Coronary artery (tissue), 2 donors: Measurements from ENCODE around the gene TRIM33.
A peak's percentile ranks its signal among the peaks of the same experiment; 100 is the strongest.

ENCODE experiments used
- DNase-seq: peaks from one replicate; pipeline ENCODE4 v3.0.0-alpha.2; 2017; ENCODE audit warnings: low spot score
- H3K27ac ChIP-seq, 2 donors: fragments of 200-600 bp; sonication (generic); one replicate each; pipeline ENCODE4 v1.5.1; 2016 to 2019
- H3K4me3 ChIP-seq: fragments of 200-600 bp; sonication (generic); 2 replicates; pipeline ENCODE4 v1.5.1; 2016; ENCODE audit warnings: mild to moderate bottlenecking, moderate library complexity
- CTCF ChIP-seq: fragments of 200-600 bp; sonication (generic); IDR thresholded peaks from one replicate; pipeline ENCODE4 v1.5.1; 2019; ENCODE audit warnings: antibody characterized with exemption

The TRIM33 gene

DNA sequence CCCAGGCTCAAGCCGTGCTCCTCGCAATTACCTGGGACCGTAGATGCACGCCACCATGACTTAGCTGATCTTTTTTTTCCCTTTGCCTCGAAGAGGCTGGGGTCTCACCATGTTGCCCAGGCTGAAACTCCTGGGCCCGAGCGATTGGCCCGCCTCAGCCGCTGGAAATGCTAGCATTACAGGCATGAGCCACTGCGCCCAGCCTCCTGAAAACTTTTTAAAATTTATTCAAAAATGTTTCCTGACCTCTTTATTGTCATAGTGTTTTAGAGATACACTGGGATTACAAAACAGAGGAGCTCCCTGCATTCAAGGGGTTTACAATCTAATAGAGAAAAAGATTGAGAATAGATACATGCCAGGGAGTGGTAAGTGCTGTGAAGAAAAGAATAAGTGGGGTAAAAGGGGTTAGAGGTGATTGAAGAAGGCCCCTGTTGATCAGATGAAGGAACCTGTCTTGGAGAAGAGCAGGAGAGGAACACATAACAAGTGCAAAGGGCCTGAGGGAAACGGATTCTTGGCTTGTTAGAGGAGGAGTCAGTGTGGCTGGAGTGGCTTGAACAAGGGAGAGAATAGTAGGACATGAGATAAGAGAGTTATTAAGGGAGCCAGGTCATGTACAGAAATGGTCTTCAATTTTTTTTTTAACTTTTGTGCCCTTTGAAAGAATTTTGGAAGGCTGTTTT is 1.7 kb upstream of the TRIM33 start:
- Histone ChIP-seq H3K4me3 (no peak overlapping the region), H3K27ac (no peak overlapping the region)
- no peak for DNase-seq
- no peak for TF ChIP-seq CTCF

DNA sequence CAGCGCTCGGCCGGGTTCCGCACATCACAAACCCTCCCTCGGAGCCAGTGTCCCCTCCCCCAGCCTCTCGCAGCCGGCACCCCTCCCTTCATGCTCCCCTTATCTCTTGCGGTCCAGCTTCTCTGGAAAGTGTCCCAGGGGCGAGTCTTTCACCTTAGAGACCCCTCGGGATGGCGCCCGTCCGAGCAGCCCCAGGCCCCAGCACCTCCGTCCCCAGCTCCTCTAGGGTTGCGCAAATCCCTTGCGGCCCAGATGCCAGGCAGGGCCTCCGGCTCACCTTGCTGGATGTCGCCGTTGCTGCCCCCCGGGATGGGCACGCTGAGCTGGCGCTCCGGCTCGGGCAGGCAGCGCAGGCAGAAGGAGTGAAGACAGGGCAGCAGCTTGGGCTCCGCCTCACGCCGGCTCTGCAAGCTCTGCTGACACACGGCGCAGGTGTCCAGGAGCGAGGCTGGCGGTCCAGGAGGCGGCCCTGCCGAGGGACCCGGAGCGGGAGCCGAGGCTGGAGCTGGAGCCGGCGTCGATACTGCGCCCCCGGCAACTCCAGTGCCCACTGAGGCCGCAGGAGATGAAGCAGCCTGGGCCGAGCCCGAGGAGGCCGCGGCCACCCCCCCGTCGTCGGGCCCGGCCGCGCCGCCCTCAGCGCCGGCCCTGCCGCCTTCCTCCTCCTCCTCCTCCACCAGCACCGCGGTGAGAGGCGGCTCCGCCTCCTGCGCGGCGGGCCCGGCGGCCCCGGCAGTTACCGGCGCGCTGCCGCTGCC is 550 bp downstream of the TRIM33 start:
- H3K4me3 ChIP-seq: peak overlapping the region; percentile 83
- no peak for TF ChIP-seq CTCF
- peak; percentile 76 for DNase-seq
- H3K27ac ChIP-seq: peak overlapping the region; percentile 92 to 95

DNA sequence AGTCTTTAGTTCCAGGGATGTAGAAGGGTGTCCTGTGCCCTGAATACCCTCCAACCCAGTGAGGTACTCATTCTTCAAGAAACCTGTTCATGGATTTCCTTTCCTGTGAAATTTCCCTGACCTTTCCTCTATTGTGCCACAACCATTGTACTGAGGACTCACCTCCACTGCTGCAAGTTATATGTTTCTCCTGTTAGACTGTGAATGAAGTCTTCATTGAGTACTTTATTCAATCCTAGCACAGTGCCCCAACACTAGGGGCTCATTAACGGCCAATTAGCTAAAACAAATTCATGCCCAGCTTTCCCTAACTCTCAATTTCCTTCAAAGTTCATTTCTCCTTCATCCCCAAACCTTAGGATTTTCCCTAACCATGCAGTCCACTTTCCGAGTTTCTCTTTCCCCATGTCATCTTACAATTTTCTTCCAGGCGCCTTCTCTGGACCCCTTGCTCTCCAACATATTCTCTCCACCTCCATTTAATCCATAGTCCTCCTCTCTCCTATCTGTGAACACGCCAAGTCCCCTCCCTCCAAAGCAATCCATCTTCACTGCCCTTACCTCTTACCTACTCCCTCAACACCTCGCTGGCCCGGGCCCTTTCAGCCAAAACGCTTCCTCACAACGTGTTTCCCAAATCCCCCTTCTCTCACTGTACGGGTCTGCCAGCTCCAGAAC is 1.3 kb downstream of the TRIM33 start:
- no peak for DNase-seq
- no peak for TF ChIP-seq CTCF
- Histone ChIP-seq H3K27ac (peak overlapping the region; percentile 92 to 95), H3K4me3 (peak overlapping the region; percentile 83)

DNA sequence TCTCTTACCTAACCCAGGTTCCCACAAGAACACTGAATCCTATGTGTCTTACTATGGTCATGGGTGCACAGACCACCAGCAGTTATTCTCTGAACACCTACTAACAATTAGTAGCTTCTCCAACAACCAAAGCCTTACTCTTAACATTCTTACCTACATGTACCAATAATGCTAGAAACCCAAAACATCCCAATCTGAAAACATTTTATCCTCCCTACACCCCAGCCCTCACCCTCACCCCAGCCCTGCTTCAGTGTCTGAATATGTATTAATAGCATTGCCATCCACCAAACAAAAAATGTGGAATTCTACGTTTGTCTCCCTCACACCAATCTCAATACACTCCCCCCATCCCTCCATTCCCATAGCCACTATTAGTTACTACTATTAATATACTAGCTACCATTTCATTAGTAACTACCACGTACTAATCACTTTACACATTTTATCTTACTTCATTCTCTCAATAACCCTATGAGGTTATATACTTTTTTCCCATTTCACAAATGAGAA is 2.6 kb downstream of the TRIM33 start:
- no peak for DNase-seq
- H3K27ac ChIP-seq: no peak overlapping the region
- no peak for TF ChIP-seq CTCF
- H3K4me3 ChIP-seq: peak overlapping the region; percentile 83

DNA sequence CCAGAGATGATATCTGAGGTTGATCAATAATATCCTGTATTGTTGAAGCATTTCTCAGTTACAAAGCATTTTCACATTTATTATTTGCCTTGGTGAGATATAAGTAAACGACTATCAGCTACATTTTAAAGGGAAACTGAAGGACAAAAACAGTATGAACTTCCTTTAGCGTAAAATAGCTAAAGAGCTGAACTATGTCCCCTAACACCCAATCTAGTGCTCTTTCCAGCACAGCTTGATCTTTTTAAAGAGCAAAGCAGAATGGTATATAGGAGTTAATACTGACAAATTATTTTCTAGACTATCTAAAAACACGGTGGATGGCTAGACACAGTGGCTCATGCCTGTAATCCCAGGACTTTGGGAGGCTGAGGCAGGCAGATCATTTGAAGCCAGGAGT is 3.5 kb downstream of the TRIM33 start:
- Histone ChIP-seq H3K4me3 (no peak overlapping the region), H3K27ac (no peak overlapping the region)
- no peak for DNase-seq
- no peak for TF ChIP-seq CTCF

DNA sequence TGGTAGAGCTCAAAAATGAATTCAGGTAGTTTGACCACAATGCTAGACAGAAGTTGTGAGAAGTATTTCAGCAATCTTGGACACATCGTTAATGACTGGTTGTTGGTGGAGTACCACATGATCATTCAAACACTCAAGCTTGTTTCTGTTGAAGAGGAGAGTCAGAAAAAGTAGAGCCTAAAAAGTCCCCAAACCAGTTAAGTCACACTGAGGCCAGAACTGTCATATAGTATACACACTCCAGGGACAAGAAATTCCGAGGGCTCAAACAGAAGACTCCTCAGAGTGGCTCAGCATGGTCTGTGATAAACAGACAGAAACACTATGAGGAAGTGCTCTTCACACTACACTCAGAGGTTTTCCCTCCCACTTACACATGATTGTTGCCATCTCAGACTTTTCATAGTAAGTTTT is 5.8 kb downstream of the TRIM33 start:
- Histone ChIP-seq H3K27ac (no peak overlapping the region), H3K4me3 (no peak overlapping the region)
- no peak for TF ChIP-seq CTCF
- no peak for DNase-seq
